ENCODE results near the gene ARHGAP22. TPM values are rescaled to one million over a fixed set of nuclear protein-coding genes. Genes with fewer than 3 reads are reported as not detected.

The ARHGAP22 gene, protein sequence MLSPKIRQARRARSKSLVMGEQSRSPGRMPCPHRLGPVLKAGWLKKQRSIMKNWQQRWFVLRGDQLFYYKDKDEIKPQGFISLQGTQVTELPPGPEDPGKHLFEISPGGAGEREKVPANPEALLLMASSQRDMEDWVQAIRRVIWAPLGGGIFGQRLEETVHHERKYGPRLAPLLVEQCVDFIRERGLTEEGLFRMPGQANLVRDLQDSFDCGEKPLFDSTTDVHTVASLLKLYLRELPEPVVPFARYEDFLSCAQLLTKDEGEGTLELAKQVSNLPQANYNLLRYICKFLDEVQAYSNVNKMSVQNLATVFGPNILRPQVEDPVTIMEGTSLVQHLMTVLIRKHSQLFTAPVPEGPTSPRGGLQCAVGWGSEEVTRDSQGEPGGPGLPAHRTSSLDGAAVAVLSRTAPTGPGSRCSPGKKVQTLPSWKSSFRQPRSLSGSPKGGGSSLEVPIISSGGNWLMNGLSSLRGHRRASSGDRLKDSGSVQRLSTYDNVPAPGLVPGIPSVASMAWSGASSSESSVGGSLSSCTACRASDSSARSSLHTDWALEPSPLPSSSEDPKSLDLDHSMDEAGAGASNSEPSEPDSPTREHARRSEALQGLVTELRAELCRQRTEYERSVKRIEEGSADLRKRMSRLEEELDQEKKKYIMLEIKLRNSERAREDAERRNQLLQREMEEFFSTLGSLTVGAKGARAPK
- 10.7 and 13.5 TPM in 2 replicates for total RNA-seq (2022)
- percentile 49 among the genes with signal in this experiment for Bru-seq, nascent RNA
- percentile 50 among the genes with signal in this experiment for BruChase-seq, experiment 1, labeled RNA remaining after a 2-hour chase
- BruChase-seq, experiment 2, labeled RNA remaining after a 6-hour chase, result percentile 43 among the genes with signal in this experiment
- long read RNA-seq, partial matches to known transcripts, result 8 of 26 reads
- long read RNA-seq, other reads (novel, unspliced or antisense), result 18 of 26 reads

DNA sequence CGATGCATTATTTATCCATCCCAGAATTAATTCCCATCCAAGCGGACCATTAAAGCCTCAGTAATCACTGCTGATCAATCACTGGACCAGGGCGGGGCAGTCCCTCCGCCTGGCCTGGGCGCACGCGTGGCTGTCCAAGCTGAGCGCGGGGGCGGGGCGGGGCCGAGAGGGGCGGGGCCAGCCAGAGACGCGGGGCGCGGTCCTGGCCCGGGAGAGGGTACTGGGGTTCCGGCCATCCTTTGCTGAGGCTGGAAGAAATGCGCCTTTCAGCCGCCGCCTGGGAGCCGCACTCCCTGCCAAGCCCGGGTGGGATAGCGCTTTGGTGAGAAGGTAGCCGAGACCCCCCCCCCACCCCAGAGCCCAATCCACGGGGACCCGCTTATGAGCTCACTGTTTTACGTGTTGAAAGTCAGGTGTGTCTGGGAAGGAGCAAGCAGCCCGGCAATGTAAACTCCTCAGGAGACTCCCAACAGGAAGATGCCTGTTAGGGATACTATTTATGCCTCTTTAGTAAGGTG is at the start of gene ARHGAP22:
Gene ARHGAP22, minus strand, starts transcription at position 83 of the 518 bp plus-strand sequence. CDS start 277 bp downstream, outside the sequence.
- H3K4me1 ChIP-seq, result 0 out of 2 replicates have a peak, but pooled peaks cover 6% of the 10 kb centered on the region
- Mint-ChIP-seq H3K4me1 (ENCODE audit: low read depth, unreplicated experiment) (peaks cover 6% of the 10 kb centered on the region), H3K9me3 (ENCODE audit: unreplicated experiment) (no peaks in the 10 kb centered on the region), H3K27ac (ENCODE audit: unreplicated experiment) (no peak within 1 kb of the TSS), H3K36me3 (ENCODE audit: insufficient read depth, unreplicated experiment) (no peaks in the 10 kb centered on the region), H3K27me3 (ENCODE audit: insufficient read depth, unreplicated experiment) (peaks cover 12% of the 10 kb centered on the region), H3K4me3 (ENCODE audit: unreplicated experiment) (peak within 1 kb of the TSS; percentile 71)
- no peaks in the 10 kb centered on the region for H3K36me3 ChIP-seq (ENCODE audit: control insufficient read depth, insufficient read depth, low read length)
- H3K27me3 ChIP-seq (replicated peaks; ENCODE audit: control insufficient read depth, insufficient read depth, low read length), result 0 out of 2 replicates have a peak, but pooled peaks cover 5% of the 10 kb centered on the region
- H3K4me3 ChIP-seq (ENCODE audit: low read depth, low read length), result peak within 1 kb of the TSS; percentile 40
- intact Hi-C loops (cut with micrococcal nuclease; ENCODE audit: unreplicated experiment), result loop anchor here (5.0 kb wide), 2 partner anchors 53 to 298 kb away; partner anchors contain the start of gene MAPK8
- ChIA-PET CTCF (interaction anchor here (0.6 to 2.9 kb wide), 5 partner anchors 10 to 229 kb away, joined by 3 to 32 read pairs (median 3); no protein-coding TSS in a partner anchor), POLR2A (no interaction called here)
- TF ChIP-seq CTCF (IDR thresholded peaks at IDR 0.05; ENCODE audit: insufficient read depth in 1 of 2, low read depth in 1 of 2, low read length in 1 of 2, severe bottlenecking in 1 of 2, unreplicated experiment in 1 of 2), result no peak
- DNase-seq, result peak in 1 of 2 experiments; percentile 52
- BruUV-seq (replicated peaks), result no TSS peak
- no peaks in the 10 kb centered on the region for H3K9me3 ChIP-seq

DNA sequence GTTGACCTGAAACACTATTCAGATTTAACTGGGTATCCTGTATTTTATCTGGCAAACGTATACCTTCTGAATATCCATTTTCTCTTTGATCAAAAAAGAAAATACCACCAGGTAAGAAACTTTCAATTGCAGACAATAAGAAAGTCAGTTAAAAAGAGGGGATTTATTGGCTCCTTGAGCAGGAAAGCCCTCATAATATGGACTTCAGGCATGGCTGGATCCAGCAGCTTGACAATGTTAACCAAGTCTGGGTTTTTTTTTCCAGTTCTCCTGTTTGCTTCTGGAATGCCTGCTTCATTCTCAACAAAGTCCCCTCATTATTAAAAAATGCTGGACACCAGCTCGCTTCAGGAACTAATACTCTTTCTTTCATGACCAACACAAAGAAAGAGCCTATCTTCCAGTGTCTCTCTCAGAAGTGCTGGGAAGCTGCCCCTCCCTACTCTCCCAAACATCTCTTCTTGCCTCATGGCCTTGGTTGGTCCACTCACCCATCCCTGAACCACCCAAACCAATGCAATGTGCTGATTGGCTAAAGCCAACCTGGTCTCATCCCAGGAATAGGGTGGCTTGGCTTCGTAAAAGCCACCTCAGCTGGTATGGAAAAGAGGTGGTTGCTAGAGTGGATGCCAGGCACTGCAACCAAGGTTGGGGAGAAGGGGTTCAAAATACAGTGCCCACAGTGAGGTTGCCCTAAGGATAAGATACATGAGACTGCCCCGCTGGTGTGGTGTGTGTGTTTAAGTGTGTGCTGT is 49.2 kb upstream of the ARHGAP22 start:
- peaks cover 20% of the 10 kb centered on the region for H3K27me3 Mint-ChIP-seq (ENCODE audit: insufficient read depth, unreplicated experiment)
- BruUV-seq (replicated peaks), result no TSS peak
- intact Hi-C loops (cut with micrococcal nuclease; ENCODE audit: unreplicated experiment), result no loop called here
- no peak overlapping the region for H3K27ac Mint-ChIP-seq (ENCODE audit: unreplicated experiment)
- H3K4me1 Mint-ChIP-seq (ENCODE audit: low read depth, unreplicated experiment), result peaks cover 5% of the 10 kb centered on the region
- no peak for TF ChIP-seq CTCF (IDR thresholded peaks at IDR 0.05; ENCODE audit: insufficient read depth in 1 of 2, low read depth in 1 of 2, low read length in 1 of 2, severe bottlenecking in 1 of 2, unreplicated experiment in 1 of 2)
- Histone ChIP-seq H3K4me3 (ENCODE audit: low read depth, low read length) (no peak overlapping the region), H3K36me3 (ENCODE audit: control insufficient read depth, insufficient read depth, low read length) (no peaks in the 10 kb centered on the region), H3K4me1 (peaks cover 12% of the 10 kb centered on the region), H3K9me3 (no peaks in the 10 kb centered on the region), H3K27me3 (replicated peaks; ENCODE audit: control insufficient read depth, insufficient read depth, low read length) (peaks cover 1% of the 10 kb centered on the region; the same call in 1 of the 2 replicates)
- CTCF ChIA-PET, result interaction anchor here (3.6 kb wide), 1 partner anchor 101 kb away, joined by 71 read pairs; no protein-coding TSS in a partner anchor
- no peaks in the 10 kb centered on the region for H3K36me3 Mint-ChIP-seq (ENCODE audit: insufficient read depth, unreplicated experiment)
- no peak for DNase-seq
- POLR2A ChIA-PET, result no interaction called here
- H3K4me3 Mint-ChIP-seq (ENCODE audit: unreplicated experiment), result no peak overlapping the region
- no peaks in the 10 kb centered on the region for H3K9me3 Mint-ChIP-seq (ENCODE audit: unreplicated experiment)

Measured in Caco-2 (cell line).